H9 (cell line): Measurements from ENCODE around the gene MAGEA11. TPM values are rescaled to one million over a fixed set of nuclear protein-coding genes. Genes with fewer than 3 reads are reported as not detected.
"Not testable (repeated sequence)": the region's sequence is repeated elsewhere in the genome, so short reads cannot be mapped to it uniquely, and the experiment has no call there.

Experiments used
- DNase-seq: peaks from one replicate; pipeline ENCODE4 v3.0.0-alpha.2; 2017
- H2AFZ ChIP-seq: one replicate; pipeline ENCODE4 v1.6.1; 2013; ENCODE audit warnings: mild to moderate bottlenecking, low read length, control low read depth, moderate library complexity
- H2AK5ac ChIP-seq: 2 replicates; pipeline ENCODE4 v1.6.1; 2013; ENCODE audit warnings: low read length, control low read depth, mixed read lengths; ENCODE audit not compliant: insufficient read length
- H2BK120ac ChIP-seq: one replicate; pipeline ENCODE4 v1.6.1; 2013; ENCODE audit warnings: low read depth, mild to moderate bottlenecking, low read length, control low read depth, inconsistent platforms; ENCODE audit not compliant: poor library complexity, severe bottlenecking
- H2BK12ac ChIP-seq: 2 replicates; pipeline ENCODE4 v1.6.1; 2013; ENCODE audit warnings: low read length, control low read depth, mixed read lengths, low read depth; ENCODE audit not compliant: insufficient read length
- H2BK15ac ChIP-seq: 2 replicates; pipeline ENCODE4 v1.6.1; 2013; ENCODE audit warnings: low read depth, low read length, control low read depth
- H2BK20ac ChIP-seq: one replicate; pipeline ENCODE4 v1.6.1; 2013; ENCODE audit warnings: low read depth, mild to moderate bottlenecking, low read length, control low read depth, inconsistent platforms; ENCODE audit not compliant: poor library complexity, severe bottlenecking
- H2BK5ac ChIP-seq: 2 replicates; pipeline ENCODE4 v1.6.1; 2013; ENCODE audit warnings: low read length, control low read depth, mixed read lengths; ENCODE audit not compliant: insufficient read length
- H3K14ac ChIP-seq: 2 replicates; pipeline ENCODE4 v1.6.1; 2013; ENCODE audit warnings: low read length, control low read depth; ENCODE audit not compliant: insufficient read depth
- H3K18ac ChIP-seq: 2 replicates; pipeline ENCODE4 v1.6.1; 2013; ENCODE audit warnings: low read depth, mild to moderate bottlenecking, mixed read lengths, low read length, control low read depth; ENCODE audit not compliant: insufficient read length
- H3K23ac ChIP-seq: 2 replicates; pipeline ENCODE4 v1.6.1; 2013; ENCODE audit warnings: low read length, control low read depth, mixed read lengths, low read depth; ENCODE audit not compliant: insufficient read length
- H3K23me2 ChIP-seq: 2 replicates; pipeline ENCODE4 v1.6.1; 2013; ENCODE audit warnings: low read depth, mild to moderate bottlenecking, mixed read lengths, low read length, control low read depth; ENCODE audit not compliant: insufficient read length, poor library complexity, severe bottlenecking
- H3K27ac ChIP-seq: 2 replicates; pipeline ENCODE4 v1.5.1; 2013; ENCODE audit warnings: low read length, control low read depth, mixed read lengths, low read depth; ENCODE audit not compliant: insufficient read length
- H3K27me3 ChIP-seq: 2 replicates; pipeline ENCODE4 v1.6.1; 2013; ENCODE audit warnings: low read length, control low read depth, inconsistent platforms; ENCODE audit not compliant: insufficient read depth
- H3K4ac ChIP-seq: 2 replicates; pipeline ENCODE4 v1.6.1; 2013; ENCODE audit warnings: low read depth, mild to moderate bottlenecking, control low read depth, inconsistent platforms, low read length, moderate library complexity
- H3K4me1 ChIP-seq: 2 replicates; pipeline ENCODE4 v1.6.1; 2013; ENCODE audit warnings: low read length, control low read depth, inconsistent platforms; ENCODE audit not compliant: insufficient read depth
- H3K4me2 ChIP-seq: 2 replicates; pipeline ENCODE4 v1.6.1; 2013; ENCODE audit warnings: low read length, control low read depth, mixed read lengths; ENCODE audit not compliant: insufficient read length, insufficient read depth
- H3K56ac ChIP-seq: 2 replicates; pipeline ENCODE4 v1.6.1; 2013; ENCODE audit warnings: low read depth, mild to moderate bottlenecking, mixed read lengths, low read length, control low read depth; ENCODE audit not compliant: insufficient read length
- H3K79me1 ChIP-seq: 2 replicates; pipeline ENCODE4 v1.6.1; 2013; ENCODE audit warnings: low read depth, mild to moderate bottlenecking, moderate library complexity, low read length, control low read depth, inconsistent platforms; ENCODE audit not compliant: insufficient read depth, poor library complexity, severe bottlenecking
- H3K79me2 ChIP-seq: 2 replicates; pipeline ENCODE4 v1.6.1; 2013; ENCODE audit warnings: low read length, control low read depth, inconsistent platforms; ENCODE audit not compliant: insufficient read depth
- H3K9ac ChIP-seq: 2 replicates; pipeline ENCODE4 v1.6.1; 2013; ENCODE audit warnings: low read length, control low read depth, mixed read lengths; ENCODE audit not compliant: insufficient read length; ENCODE audit errors: extremely low read depth
- H3K9me3 ChIP-seq: one replicate; pipeline ENCODE4 v1.6.1; 2013; ENCODE audit warnings: low read depth, low read length, inconsistent platforms; ENCODE audit not compliant: control insufficient read depth
- H3T11ph ChIP-seq: one replicate; pipeline ENCODE4 v1.6.1; 2013; ENCODE audit warnings: mild to moderate bottlenecking, low read length, control low read depth, inconsistent platforms
- H4K20me1 ChIP-seq: one replicate; pipeline ENCODE4 v1.6.1; 2013; ENCODE audit not compliant: control insufficient read depth, insufficient read length, insufficient read depth
- H4K5ac ChIP-seq: 2 replicates; pipeline ENCODE4 v1.6.1; 2013; ENCODE audit warnings: low read depth, mild to moderate bottlenecking, mixed read lengths, low read length, control low read depth; ENCODE audit not compliant: insufficient read length
- H4K8ac ChIP-seq: replicated peaks from 2 replicates; pipeline ENCODE4 v1.6.1; 2013; ENCODE audit warnings: low read length, control low read depth, mixed read lengths, low read depth; ENCODE audit not compliant: insufficient read length
- H4K91ac ChIP-seq: 2 replicates; pipeline ENCODE4 v1.6.1; 2013; ENCODE audit warnings: low read depth, mild to moderate bottlenecking, moderate library complexity, mixed read lengths, low read length, control low read depth; ENCODE audit not compliant: insufficient read length
- H3K27ac Mint-ChIP-seq, 3 experiments: 2 replicates in 2 of 3; 3 replicates in 1 of 3; pipeline ENCODE4 v1.8.0; 2020 to 2021; ENCODE audit warnings: mixed read lengths in 3 of 3, mild to moderate bottlenecking in 1 of 3, moderate library complexity in 1 of 3
- H3K27me3 Mint-ChIP-seq: 2 replicates; pipeline ENCODE4 v1.8.0; 2021; ENCODE audit warnings: low read depth, mild to moderate bottlenecking, moderate library complexity, mixed read lengths
- H3K36me3 Mint-ChIP-seq, 3 experiments: 2 replicates in 2 of 3; 3 replicates in 1 of 3; pipeline ENCODE4 v1.8.0; 2020 to 2021; ENCODE audit warnings: low read depth in 3 of 3, mixed read lengths in 3 of 3; ENCODE audit not compliant: insufficient read depth in 1 of 3
- H3K4me1 Mint-ChIP-seq, 2 experiments: 2 replicates each; pipeline ENCODE4 v1.8.0; 2020; ENCODE audit warnings: mixed read lengths in 2 of 2
- H3K4me3 Mint-ChIP-seq, 2 experiments: 2 replicates in 1 of 2; 3 replicates in 1 of 2; pipeline ENCODE4 v1.8.0; 2020 to 2021; ENCODE audit warnings: mild to moderate bottlenecking in 2 of 2, mixed read lengths in 2 of 2, moderate library complexity in 1 of 2
- H3K9me3 Mint-ChIP-seq, 2 experiments: 2 replicates in 1 of 2; 3 replicates in 1 of 2; pipeline ENCODE4 v1.8.0; 2020; ENCODE audit warnings: mild to moderate bottlenecking in 2 of 2, mixed read lengths in 2 of 2, moderate library complexity in 1 of 2
- CTCF ChIP-seq: fragments of 200-600 bp; sonication (generic); conservative IDR thresholded peaks from 3 replicates; pipeline ENCODE4 v1.8.0; 2021; ENCODE audit warnings: antibody characterized with exemption, mild to moderate bottlenecking
- WGBS: extraction: QIAGEN DNeasy Blood & Tissue Kit; methylation state at CpG from one replicate; pipeline ENCODE4 v1.1.7; 2013; ENCODE audit warnings: missing lambda C conversion rate, low lambda C conversion rate, mixed read lengths; ENCODE audit not compliant: insufficient read length; ENCODE audit errors: extremely low coverage; 5-methylcytosine and 5-hydroxymethylcytosine counted together
- total RNA-seq: library from RNA; stranded (reverse); gene quantifications from 2 replicates; pipeline ENCODE4 v1.2.1, GENCODE V29; 2021

The MAGEA11 gene
- total RNA-seq, 1 experiment from 2014 or later = not detected

GRCh38 chrX:149720021-149720689, 8.3 kb downstream of the MAGEA11 start:
- Histone ChIP-seq H3K23me2 (no peaks in the 10 kb centered on the region), H2BK5ac (no peak overlapping the region), H3K27me3 (peaks cover 4% of the 10 kb centered on the region; the same call in 1 of the 2 replicates), H3T11ph (no peak overlapping the region), H3K18ac (no peak overlapping the region), H2BK20ac (no peak overlapping the region), H4K8ac (no peak overlapping the region), H4K91ac (no peak overlapping the region), H3K23ac (no peak overlapping the region), H2BK12ac (no peak overlapping the region), H2AK5ac (no peak overlapping the region), H3K56ac (no peak overlapping the region), H3K4ac (no peak overlapping the region), H2BK15ac (no peak overlapping the region), H2BK120ac (no peak overlapping the region), H4K5ac (no peak overlapping the region), H3K79me1 (no peaks in the 10 kb centered on the region), H3K27ac (no peak overlapping the region), H2AFZ (no peak overlapping the region), H3K9me3 (peaks cover 24% of the 10 kb centered on the region), H4K20me1 (no peaks in the 10 kb centered on the region), H3K4me1 (no peaks in the 10 kb centered on the region), H3K4me2 (no peak overlapping the region), H3K9ac (no peak overlapping the region), H3K79me2 (no peaks in the 10 kb centered on the region), H3K14ac (no peak overlapping the region)
- Mint-ChIP-seq H3K4me3 (no peak overlapping the region), H3K4me1 (peaks cover 3 to 7% of the 10 kb centered on the region in 2 experiments; a peak in 3 of 4 replicates), H3K27me3 (peaks cover 68% of the 10 kb centered on the region), H3K9me3 (peaks cover 45 to 54% of the 10 kb centered on the region in 2 experiments), H3K27ac (no peak overlapping the region), H3K36me3 (peaks cover 0 to 3% (median 0%) of the 10 kb centered on the region in 3 experiments; a peak in 1 of 7 replicates)
- DNase-seq = peak; percentile 9
- TF ChIP-seq CTCF = no peak
- no CpG with 5 or more reads among the region's 19 CpGs for whole genome bisulfite sequencing

DNA sequence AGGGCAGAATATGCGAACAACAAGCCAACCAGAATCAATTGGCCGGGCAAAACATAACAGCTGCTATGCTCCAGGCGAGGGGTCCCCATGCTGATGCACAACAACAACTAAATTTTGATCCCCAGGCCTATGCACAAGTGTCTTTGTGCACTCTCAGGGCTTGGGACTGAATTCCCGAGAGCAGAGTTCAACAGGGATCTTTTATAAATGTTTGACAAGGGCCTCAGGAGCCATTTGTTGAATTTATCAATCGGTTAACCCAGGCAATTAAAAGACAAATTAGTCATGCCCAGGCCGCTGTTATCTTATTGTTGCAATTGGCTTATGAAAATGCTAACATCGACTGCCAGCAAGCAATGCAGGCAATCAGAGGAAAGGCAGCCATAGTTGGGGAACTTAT, 9.4 kb downstream of the MAGEA11 start:
- peaks cover 24% of the 10 kb centered on the region for H3K9me3 ChIP-seq
- H3K4me2 ChIP-seq = not testable (repeated sequence)

More for the DNA sequence above, 9.4 kb downstream of the MAGEA11 start:
- H3K14ac ChIP-seq, DNase-seq, H3K4ac ChIP-seq, H4K20me1 ChIP-seq, H2BK120ac ChIP-seq, H3K4me3 Mint-ChIP-seq, H3K9ac ChIP-seq, H3K4me1 Mint-ChIP-seq, H2BK12ac ChIP-seq, H3T11ph ChIP-seq, H3K27ac Mint-ChIP-seq, H3K27ac ChIP-seq, H3K56ac ChIP-seq, H2AK5ac ChIP-seq, H4K5ac ChIP-seq, H2BK15ac ChIP-seq, H2BK20ac ChIP-seq, H3K36me3 Mint-ChIP-seq, H3K4me1 ChIP-seq, H3K18ac ChIP-seq, H2AFZ ChIP-seq, H4K8ac ChIP-seq, H3K23ac ChIP-seq, H2BK5ac ChIP-seq, H3K79me1 ChIP-seq, H3K79me2 ChIP-seq, H3K27me3 ChIP-seq, H4K91ac ChIP-seq, H3K23me2 ChIP-seq: not testable (repeated sequence)
- WGBS = no CpG with 5 or more reads among the region's 7 CpGs
- H3K27me3 Mint-ChIP-seq = peaks cover 57% of the 10 kb centered on the region
- peaks cover 37 to 45% of the 10 kb centered on the region in 2 experiments for H3K9me3 Mint-ChIP-seq
